GM04503 (cell line): ENCODE measurements around the gene APH1A.
A peak's percentile ranks its signal among the peaks of the same experiment; 100 is the strongest.
"Not testable (repeated sequence)": the region's sequence is repeated elsewhere in the genome, so short reads cannot be mapped to it uniquely, and the experiment has no call there.

Experiments used
- DNase-seq: peaks from one replicate; pipeline ENCODE4 v3.0.0-alpha.2; 2012; ENCODE audit warnings: low read depth

The APH1A gene

GRCh38 chr1:150267896-150268295, 920 bp downstream of the APH1A start:
- no peak for DNase-seq

GRCh38 chr1:150263549-150263948, 5.3 kb downstream of the APH1A start:
- DNase-seq: no peak

GRCh38 chr1:150262388-150263320, 6.2 kb downstream of the APH1A start:
- DNase-seq: no peak

GRCh38 chr1:150261367-150261766, 7.4 kb downstream of the APH1A start:
- DNase-seq: no peak

- no peak for DNase-seq
Observed at GRCh38 chr1:150259758-150260669, 8.8 kb downstream of the APH1A start.

- DNase-seq: no peak
Observed at GRCh38 chr1:150259217-150259616, 9.6 kb downstream of the APH1A start.

GRCh38 chr1:150257624-150258585, 10.9 kb downstream of the APH1A start, which contains the start of gene CA14:
Gene CA14, plus strand, starts transcription at chr1:150257774. Its CDS starts 355 bp downstream, at chr1:150258129.
- no peak for DNase-seq

- DNase-seq: no peak
Observed at GRCh38 chr1:150256554-150257341, 12.1 kb downstream of the APH1A start.

- DNase-seq: no peak
Observed at GRCh38 chr1:150256198-150256553, 12.6 kb downstream of the APH1A start.

GRCh38 chr1:150249936-150250335, 18.9 kb downstream of the APH1A start:
- no peak for DNase-seq

- no peak for DNase-seq
Observed at GRCh38 chr1:150243003-150243402, 25.8 kb downstream of the APH1A start.

- no peak for DNase-seq
Observed at GRCh38 chr1:150237746-150238145, 31.1 kb downstream of the APH1A start.

GRCh38 chr1:150237176-150237575, 31.6 kb downstream of the APH1A start:
- DNase-seq: not testable (repeated sequence)

- no peak for DNase-seq
Observed at GRCh38 chr1:150236614-150237100, 32.2 kb downstream of the APH1A start.

- peak; percentile 99 for DNase-seq
Observed at GRCh38 chr1:150235852-150236613, 32.8 kb downstream of the APH1A start, which contains the start of gene ANP32E. Gene ANP32E, minus strand, starts transcription at chr1:150236112. Its CDS starts 326 bp downstream, at chr1:150235786.

GRCh38 chr1:150235294-150235851, 33.4 kb downstream of the APH1A start:
- no peak for DNase-seq

GRCh38 chr1:150234566-150235293, 34.1 kb downstream of the APH1A start:
- no peak for DNase-seq

- DNase-seq: no peak
Observed at GRCh38 chr1:150234309-150234565, 34.6 kb downstream of the APH1A start.
